Neuron (in vitro differentiated cells): Measurements from ENCODE around the gene SPRN.
"Not testable (repeated sequence)": the region's sequence is repeated elsewhere in the genome, so short reads cannot be mapped to it uniquely, and the experiment has no call there.

Experiments used
- H2AFZ ChIP-seq: one replicate; pipeline ENCODE4 v1.6.1; 2013; ENCODE audit warnings: low read depth, mild to moderate bottlenecking, inconsistent platforms, low read length, moderate library complexity
- H3K27me3 ChIP-seq: one replicate; pipeline ENCODE4 v1.6.1; 2013; ENCODE audit warnings: low read length; ENCODE audit not compliant: insufficient read depth
- H3K36me3 ChIP-seq: one replicate; pipeline ENCODE4 v1.6.1; 2013; ENCODE audit warnings: low read length; ENCODE audit not compliant: insufficient read depth
- H3K4me1 ChIP-seq: one replicate; pipeline ENCODE4 v1.6.1; 2013; ENCODE audit warnings: low read length; ENCODE audit not compliant: insufficient read depth
- H3K4me3 ChIP-seq: 2 replicates; pipeline ENCODE4 v1.5.1; 2013; ENCODE audit warnings: mild to moderate bottlenecking, low read length, moderate library complexity
- H3K9me3 ChIP-seq: one replicate; pipeline ENCODE4 v1.6.1; 2013; ENCODE audit warnings: low read length

Gene SPRN

DNA sequence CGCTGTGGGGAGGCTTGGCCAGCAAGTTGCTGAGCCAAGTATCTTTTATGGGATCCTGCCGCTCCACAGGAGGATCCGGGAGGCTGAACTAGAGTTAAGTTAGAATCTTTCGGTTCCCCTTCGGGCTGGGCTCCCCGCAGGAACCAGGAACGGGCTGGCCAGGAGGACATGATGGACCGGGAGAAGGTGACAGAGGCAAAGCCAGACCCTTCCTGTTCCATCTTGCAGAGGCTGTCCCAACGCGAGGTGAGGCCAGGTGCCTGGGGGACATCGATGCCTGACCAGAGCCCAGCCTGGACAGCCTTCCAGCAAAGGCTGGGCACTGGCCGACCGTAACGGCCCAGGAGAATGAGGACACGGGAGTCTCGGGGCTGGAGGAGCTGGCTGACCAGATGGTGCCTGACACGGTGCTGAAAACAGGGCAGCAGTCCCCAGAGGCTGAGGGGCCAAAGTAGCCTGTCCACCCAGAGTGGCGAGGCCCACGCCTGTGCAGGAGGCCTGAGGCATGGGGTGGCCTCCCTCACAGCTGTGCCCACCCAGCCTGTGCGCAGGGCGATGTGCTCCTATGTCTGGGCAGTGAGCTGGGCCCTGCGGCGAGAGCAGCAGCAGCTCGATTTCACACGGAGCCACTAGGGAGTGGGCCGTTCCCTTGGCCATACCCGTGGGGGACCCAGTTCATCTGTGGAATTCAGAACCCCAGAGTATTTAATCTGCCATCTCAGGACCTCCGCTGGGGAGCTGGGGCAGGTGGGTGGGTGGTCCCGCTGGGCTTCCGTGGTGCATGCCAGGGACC is 47.2 kb downstream of the SPRN start:
- no peak overlapping the region for H3K4me3 ChIP-seq
- no peaks in the 10 kb centered on the region for H3K36me3 ChIP-seq
- no peak overlapping the region for H2AFZ ChIP-seq
- H3K9me3 ChIP-seq = peaks cover 2% of the 10 kb centered on the region
- H3K27me3 ChIP-seq = no peaks in the 10 kb centered on the region
- H3K4me1 ChIP-seq = peaks cover 15% of the 10 kb centered on the region

DNA sequence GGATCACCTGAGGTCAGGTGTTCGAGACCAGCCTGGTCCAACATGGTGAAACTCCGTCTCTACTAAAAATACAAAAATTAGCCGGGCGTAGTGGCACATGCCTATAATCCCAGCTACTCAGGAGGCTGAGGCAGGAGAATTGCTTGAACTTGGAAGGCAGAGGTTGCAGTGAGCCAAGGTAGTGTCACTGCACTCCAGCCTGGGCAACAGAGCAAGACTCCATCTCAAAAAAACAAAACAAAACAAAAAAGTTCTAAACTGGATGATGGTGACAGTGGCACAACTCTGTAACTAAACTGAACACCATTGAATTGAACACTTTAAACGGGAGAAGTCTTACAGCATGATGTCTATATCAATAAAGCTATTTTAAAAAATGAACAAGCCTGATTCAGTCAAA is 48.2 kb downstream of the SPRN start:
- H3K27me3 ChIP-seq, H2AFZ ChIP-seq, H3K4me3 ChIP-seq, H3K36me3 ChIP-seq, H3K9me3 ChIP-seq: not testable (repeated sequence)
- H3K4me1 ChIP-seq = peaks cover 19% of the 10 kb centered on the region

DNA sequence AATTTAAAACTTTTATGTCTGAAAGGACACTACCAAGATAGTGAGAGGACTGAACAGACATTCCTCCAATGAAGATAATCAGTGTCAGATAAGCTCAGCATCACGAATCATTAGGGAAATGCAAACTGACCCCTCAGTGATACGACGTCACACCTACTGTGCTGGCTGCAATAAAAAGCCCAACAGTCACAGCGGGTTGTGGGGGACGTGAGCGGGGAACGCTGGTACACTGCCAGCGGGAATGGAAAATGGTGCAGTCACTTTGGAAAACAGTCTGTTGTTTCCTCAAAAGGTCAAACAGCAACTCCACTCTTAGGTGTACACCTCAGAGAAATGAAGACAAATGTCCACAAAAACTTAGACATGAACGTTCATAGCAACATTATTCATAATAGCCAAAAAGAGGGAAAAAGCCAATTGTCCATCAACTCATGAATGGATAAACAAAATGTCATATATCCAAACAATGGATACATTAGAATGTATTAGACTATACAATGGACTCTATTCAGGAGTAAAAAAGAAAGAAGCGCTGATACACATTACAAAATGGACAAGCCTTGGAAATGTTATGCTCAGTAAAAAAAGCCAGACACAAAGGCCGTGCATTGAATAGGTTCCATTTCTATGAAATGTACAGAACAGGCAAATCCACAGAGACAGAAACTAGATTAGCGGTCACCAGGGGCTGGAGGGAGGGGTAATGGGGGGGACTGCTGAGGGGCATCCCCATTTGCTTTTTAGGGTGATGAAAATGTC is 48.9 kb downstream of the SPRN start:
- no peak overlapping the region for H2AFZ ChIP-seq
- H3K9me3 ChIP-seq = peaks cover 2% of the 10 kb centered on the region
- no peaks in the 10 kb centered on the region for H3K27me3 ChIP-seq
- no peak overlapping the region for H3K4me3 ChIP-seq
- H3K4me1 ChIP-seq = peaks cover 19% of the 10 kb centered on the region
- peaks cover 8% of the 10 kb centered on the region for H3K36me3 ChIP-seq

DNA sequence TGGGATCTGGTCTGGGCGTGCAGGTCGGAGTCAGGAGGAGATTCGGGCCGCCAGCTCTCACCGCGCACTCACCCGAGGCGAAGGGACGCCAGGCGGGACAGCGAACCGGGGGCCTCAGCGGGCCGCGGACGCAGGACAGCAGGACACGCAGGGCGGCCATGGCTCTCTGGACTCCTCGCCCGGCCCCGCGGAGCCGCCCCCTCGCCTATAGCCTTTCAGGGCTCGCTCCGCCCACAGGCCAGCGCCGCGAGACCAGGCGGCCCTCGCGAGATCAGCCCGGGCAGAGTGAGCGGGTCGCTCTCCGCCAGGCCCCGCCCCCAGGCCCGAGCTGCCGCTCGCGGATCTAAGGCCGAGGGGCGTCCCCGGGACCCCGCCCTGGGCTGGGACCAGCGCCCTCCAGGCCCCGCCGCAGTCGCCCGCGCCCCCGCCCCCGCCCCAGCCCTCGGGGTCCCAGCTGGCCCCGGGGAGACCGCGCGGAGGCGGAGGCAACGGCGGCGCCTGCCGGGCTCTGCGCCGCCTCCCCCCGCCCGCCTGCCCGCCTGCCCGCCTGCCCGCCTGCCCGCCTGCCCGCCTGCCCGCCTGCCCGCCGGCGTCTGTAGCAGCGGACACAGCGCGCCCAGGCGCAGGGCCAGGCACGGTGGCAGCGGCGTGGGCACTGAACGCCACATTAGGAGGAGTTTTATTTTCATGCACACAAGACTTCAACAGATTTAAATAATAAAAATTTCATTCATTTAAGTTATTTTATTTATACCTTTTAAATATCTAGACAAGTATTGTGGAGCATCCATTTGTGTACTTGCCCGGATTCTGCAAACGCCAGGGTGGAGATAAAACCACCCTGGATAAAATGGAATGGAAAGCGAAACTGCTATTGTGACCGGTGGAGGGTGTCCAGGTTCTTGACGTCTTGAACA is 51.0 kb downstream of the SPRN start, which contains the start of gene ECHS1:
ECHS1 (minus strand) TSS at position 181 of the 917 bp plus-strand sequence; CDS start at position 160, 21 bp downstream.
- Histone ChIP-seq H2AFZ (no peak within 1 kb of the TSS), H3K9me3 (no peaks in the 10 kb centered on the region), H3K4me1 (peaks cover 16% of the 10 kb centered on the region), H3K36me3 (peaks cover 26% of the 10 kb centered on the region), H3K27me3 (no peaks in the 10 kb centered on the region), H3K4me3 (peak within 1 kb of the TSS; percentile 95)

DNA sequence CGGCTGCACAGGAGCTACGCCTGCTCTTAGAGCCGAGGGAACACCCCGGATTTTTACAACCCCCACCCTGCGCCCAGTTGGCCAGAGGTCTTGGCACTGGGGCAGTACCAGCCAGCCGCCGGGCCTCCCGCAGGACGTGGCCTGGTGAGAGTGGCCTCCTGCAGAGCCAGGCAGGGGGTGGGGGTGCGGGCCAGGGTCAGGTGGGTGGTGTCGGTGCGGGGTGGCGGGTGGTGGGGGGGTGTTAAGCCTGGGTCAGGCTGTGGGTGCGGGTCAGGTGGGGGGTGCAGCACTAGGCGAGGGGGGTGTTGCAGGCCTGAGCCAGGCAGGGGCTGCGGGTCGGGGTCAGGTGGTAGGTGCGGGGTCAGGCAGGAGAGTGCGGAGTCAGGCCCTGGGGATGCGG is 51.9 kb downstream of the SPRN start:
- Histone ChIP-seq H3K4me1 (peaks cover 8% of the 10 kb centered on the region), H3K9me3 (no peaks in the 10 kb centered on the region), H2AFZ (no peak overlapping the region), H3K27me3 (no peaks in the 10 kb centered on the region), H3K36me3 (peaks cover 34% of the 10 kb centered on the region), H3K4me3 (peak overlapping the region; percentile 95)
